KMS-11 (cell line): ENCODE results near the gene SEMA3D.

Source experiments
- H2AFZ ChIP-seq: fragments of 200-600 bp; sonication (generic); 2 replicates; pipeline ENCODE4 v1.6.1; 2016; ENCODE audit warnings: antibody characterized with exemption, mixed run types, low read depth
- H3K27ac ChIP-seq: fragments of 200-600 bp; sonication (generic); 2 replicates; pipeline ENCODE4 v1.6.1; 2016; ENCODE audit warnings: mild to moderate bottlenecking, mixed run types
- H3K27me3 ChIP-seq: fragments of 200-600 bp; sonication (generic); 2 replicates; pipeline ENCODE4 v1.6.1; 2017; ENCODE audit warnings: mild to moderate bottlenecking, low read depth, mixed run types, moderate library complexity; ENCODE audit not compliant: insufficient read depth
- H3K36me3 ChIP-seq: fragments of 200-600 bp; sonication (generic); 2 replicates; pipeline ENCODE4 v1.6.1; 2017; ENCODE audit warnings: mild to moderate bottlenecking, mixed run types; ENCODE audit not compliant: insufficient read depth
- H3K4me1 ChIP-seq: fragments of 200-600 bp; sonication (generic); 2 replicates; pipeline ENCODE4 v1.6.1; 2016; ENCODE audit warnings: mild to moderate bottlenecking, low read depth, mixed run types; ENCODE audit not compliant: poor library complexity, severe bottlenecking
- H3K4me2 ChIP-seq: fragments of 200-600 bp; sonication (generic); 2 replicates; pipeline ENCODE4 v1.7.0; 2016; ENCODE audit warnings: mild to moderate bottlenecking, mixed run types
- H3K4me3 ChIP-seq: fragments of 200-600 bp; sonication (generic); IDR thresholded peaks from 2 replicates; pipeline ENCODE4 v1.6.1; 2017; ENCODE audit warnings: low read depth, low read length, mixed read lengths; ENCODE audit not compliant: insufficient read depth
- H3K79me2 ChIP-seq: fragments of 200-600 bp; sonication (generic); 2 replicates; pipeline ENCODE4 v1.6.1; 2016; ENCODE audit warnings: low read depth, mixed run types; ENCODE audit not compliant: insufficient read depth
- H3K9ac ChIP-seq: fragments of 200-600 bp; sonication (generic); 2 replicates; pipeline ENCODE4 v1.6.1; 2016; ENCODE audit warnings: mild to moderate bottlenecking, mixed run types
- H4K20me1 ChIP-seq: fragments of 200-600 bp; sonication (generic); 2 replicates; pipeline ENCODE4 v1.6.1; 2016; ENCODE audit warnings: mild to moderate bottlenecking, mixed run types; ENCODE audit not compliant: insufficient read depth
- CTCF ChIP-seq: fragments of 200-600 bp; sonication (generic); conservative IDR thresholded peaks from 2 replicates; pipeline ENCODE4 v1.6.1; 2017; ENCODE audit warnings: low read depth, mild to moderate bottlenecking, antibody characterized with exemption, low read length, moderate library complexity, mixed read lengths

Gene SEMA3D

GRCh38 chr7:85186521-85187241, at the start of gene SEMA3D:
Gene SEMA3D, minus strand, starts transcription at chr7:85187056. Its CDS starts 65,165 bp downstream, at chr7:85121891.
- Histone ChIP-seq H3K4me1 (no peaks in the 10 kb centered on the region), H3K27ac (no peak within 1 kb of the TSS), H4K20me1 (no peaks in the 10 kb centered on the region), H3K36me3 (no peaks in the 10 kb centered on the region), H3K4me2 (peak within 1 kb of the TSS; percentile 59), H3K9ac (no peak within 1 kb of the TSS), H2AFZ (peak within 1 kb of the TSS; percentile 96), H3K79me2 (no peaks in the 10 kb centered on the region), H3K27me3 (no peaks in the 10 kb centered on the region), H3K4me3 (no peak within 1 kb of the TSS)
- peak; percentile 82 for TF ChIP-seq CTCF

DNA sequence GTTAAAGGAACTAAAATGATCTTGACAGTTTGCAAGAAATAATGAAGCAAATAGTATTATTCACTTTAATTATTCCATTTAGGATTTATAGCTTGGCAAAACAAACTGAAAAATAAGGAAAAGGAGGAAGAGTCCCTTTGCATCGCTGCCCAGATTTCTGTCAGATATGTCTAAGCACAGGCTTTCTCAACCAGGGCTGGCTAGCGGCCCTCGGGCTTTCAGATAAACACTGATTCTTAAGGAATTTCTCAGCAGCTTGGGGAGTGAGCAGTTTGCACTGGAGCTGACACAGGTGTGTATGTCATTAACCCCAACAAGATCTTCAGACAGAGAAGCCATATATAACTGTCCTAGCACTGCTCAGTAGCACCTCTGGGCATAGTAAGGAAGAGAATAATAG, 47.9 kb upstream of the SEMA3D start:
- Histone ChIP-seq H3K27ac (no peak overlapping the region), H2AFZ (no peak overlapping the region), H3K4me1 (no peaks in the 10 kb centered on the region), H3K79me2 (no peaks in the 10 kb centered on the region), H3K36me3 (no peaks in the 10 kb centered on the region), H3K9ac (no peak overlapping the region), H3K27me3 (no peaks in the 10 kb centered on the region), H4K20me1 (no peaks in the 10 kb centered on the region), H3K4me2 (no peak overlapping the region), H3K4me3 (no peak overlapping the region)
- no peak for TF ChIP-seq CTCF

- no peaks in the 10 kb centered on the region for H4K20me1 ChIP-seq
- no peak overlapping the region for H3K4me3 ChIP-seq
- no peak overlapping the region for H3K9ac ChIP-seq
- no peak for TF ChIP-seq CTCF
- H3K4me2 ChIP-seq, result no peak overlapping the region
- no peaks in the 10 kb centered on the region for H3K79me2 ChIP-seq
- no peak overlapping the region for H2AFZ ChIP-seq
- no peak overlapping the region for H3K27ac ChIP-seq
- H3K27me3 ChIP-seq, result no peaks in the 10 kb centered on the region
- no peaks in the 10 kb centered on the region for H3K36me3 ChIP-seq
- no peaks in the 10 kb centered on the region for H3K4me1 ChIP-seq
Observed at GRCh38 chr7:85232068-85232467, 45.2 kb upstream of the SEMA3D start.

- Histone ChIP-seq H3K27ac (no peak overlapping the region), H3K79me2 (no peaks in the 10 kb centered on the region), H3K4me1 (no peaks in the 10 kb centered on the region), H3K36me3 (no peaks in the 10 kb centered on the region), H3K9ac (no peak overlapping the region), H4K20me1 (no peaks in the 10 kb centered on the region), H3K4me3 (no peak overlapping the region), H3K27me3 (no peaks in the 10 kb centered on the region), H2AFZ (no peak overlapping the region), H3K4me2 (no peak overlapping the region)
- no peak for TF ChIP-seq CTCF
Observed at GRCh38 chr7:85230623-85231022, 43.8 kb upstream of the SEMA3D start.
